IPS-11a (cell line): ENCODE data around the gene CXCL14.

ENCODE experiments used
- H3K4me3 ChIP-seq: one replicate; pipeline ENCODE4 v1.5.1; 2013; ENCODE audit warnings: low read depth, low read length, control low read depth

Gene CXCL14, protein sequence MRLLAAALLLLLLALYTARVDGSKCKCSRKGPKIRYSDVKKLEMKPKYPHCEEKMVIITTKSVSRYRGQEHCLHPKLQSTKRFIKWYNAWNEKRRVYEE

DNA sequence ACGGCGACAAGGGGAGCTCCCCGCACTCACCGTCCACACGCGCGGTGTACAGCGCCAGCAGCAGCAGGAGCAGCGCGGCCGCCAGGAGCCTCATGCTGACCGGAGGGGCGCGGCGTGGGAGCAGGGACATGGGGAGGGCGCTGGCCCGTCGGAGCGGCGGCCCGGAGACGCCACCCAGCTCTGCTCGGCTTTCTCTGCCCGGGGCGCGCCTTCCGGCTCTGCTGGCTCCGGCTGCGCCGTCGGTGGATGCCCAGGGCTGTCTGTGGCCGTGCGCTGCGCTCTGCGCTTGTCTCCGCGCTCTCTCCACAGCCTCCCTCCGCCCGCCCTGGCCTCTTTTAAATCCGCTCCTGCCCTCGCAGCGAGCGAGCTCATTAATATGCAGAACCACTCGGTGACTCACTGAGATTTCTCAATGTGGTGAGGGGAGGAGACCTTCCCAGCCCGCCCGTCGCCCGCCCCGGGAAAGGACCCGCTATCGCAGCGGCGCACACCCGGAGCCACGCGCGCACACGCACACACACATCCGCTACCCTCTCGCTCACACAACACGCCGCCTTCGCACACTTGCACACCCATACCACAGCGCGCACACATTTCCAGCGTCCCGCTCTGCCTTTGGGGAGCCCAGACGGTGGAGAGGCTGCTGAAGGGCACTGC is at the start of gene CXCL14:
Gene CXCL14, minus strand, starts transcription at position 307 of the 657 bp plus-strand sequence. Its CDS starts 213 bp downstream, at position 94.
- peak within 1 kb of the TSS; percentile 48 for H3K4me3 ChIP-seq

DNA sequence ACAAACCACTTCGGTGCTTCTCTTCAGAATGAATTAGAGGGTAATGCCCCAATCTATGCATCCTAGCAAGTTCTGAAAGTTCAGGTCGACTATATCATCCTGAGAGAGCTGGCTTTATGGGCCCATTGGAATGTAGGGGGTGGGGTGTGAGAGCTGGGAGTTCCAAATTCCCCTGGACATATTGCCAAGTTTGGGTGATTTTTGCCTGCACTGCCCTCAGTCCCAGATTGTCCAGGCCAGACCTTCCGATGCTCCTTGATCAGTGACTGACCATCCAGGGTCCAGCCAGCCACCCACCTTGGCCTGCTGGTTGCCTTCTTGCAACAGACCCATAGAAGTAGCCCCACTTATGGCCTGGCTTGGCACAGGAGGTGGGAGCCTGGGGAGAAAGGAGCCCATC is 47.8 kb upstream of the CXCL14 start:
- H3K4me3 ChIP-seq = no peak overlapping the region

DNA sequence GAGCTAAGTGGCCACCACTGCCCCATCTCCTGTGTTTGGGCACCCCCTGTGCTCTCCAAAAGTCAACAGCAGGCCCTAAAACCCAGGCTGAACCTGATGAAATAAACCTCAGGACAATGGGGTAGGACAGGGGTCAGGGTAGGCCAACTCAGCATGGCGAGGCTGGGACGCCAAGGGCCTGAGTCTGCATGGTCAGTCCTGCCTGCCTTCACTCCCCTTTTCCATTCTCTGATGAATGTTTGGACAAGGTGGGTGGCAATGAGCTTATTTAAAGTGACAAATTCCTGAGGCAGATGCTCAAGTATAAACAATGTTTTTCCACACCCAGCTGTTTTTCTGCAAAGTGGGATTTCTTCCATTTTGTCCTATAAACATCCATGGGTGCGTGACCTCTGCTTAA is 47.2 kb upstream of the CXCL14 start:
- no peak overlapping the region for H3K4me3 ChIP-seq

DNA sequence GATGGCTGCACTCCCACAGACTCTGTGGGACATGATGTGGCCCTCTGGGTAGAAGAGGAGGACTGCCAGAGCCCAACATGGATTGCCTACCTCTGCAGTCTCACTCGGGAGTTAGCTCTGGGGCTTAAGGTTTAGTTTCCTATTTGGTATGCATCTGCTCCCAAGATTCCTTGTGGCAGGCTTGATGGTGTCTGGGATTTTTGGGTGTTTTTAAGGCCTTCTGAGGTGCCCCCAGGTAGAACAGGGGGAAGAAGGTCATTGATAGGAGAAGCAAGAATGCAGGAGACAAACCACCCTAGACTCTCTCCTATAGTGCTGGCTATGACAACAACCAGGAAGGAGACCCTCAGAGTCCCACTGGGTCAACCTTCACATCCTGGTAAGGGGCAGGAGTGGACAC is 46.7 kb upstream of the CXCL14 start:
- no peak overlapping the region for H3K4me3 ChIP-seq

DNA sequence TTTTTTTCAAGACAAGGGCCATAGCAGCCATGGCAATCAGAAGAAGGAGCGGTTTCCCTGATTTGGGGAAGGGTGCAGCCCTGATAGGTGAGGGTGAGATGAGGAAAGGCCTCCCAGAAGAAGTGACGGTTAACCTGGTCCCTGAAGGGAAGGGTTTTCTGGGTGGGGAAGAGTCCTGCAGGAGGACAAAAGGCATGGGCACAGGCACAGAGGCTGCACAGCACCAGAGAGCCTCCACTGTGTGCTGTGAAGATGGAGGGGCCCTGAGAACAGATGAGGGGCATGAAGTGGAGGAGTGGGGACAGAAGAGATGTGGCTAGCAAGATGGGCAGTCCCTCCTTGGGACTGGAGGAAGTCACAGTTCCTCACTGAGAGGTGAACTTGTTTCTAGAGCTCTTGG is 46.3 kb upstream of the CXCL14 start:
- no peak overlapping the region for H3K4me3 ChIP-seq

DNA sequence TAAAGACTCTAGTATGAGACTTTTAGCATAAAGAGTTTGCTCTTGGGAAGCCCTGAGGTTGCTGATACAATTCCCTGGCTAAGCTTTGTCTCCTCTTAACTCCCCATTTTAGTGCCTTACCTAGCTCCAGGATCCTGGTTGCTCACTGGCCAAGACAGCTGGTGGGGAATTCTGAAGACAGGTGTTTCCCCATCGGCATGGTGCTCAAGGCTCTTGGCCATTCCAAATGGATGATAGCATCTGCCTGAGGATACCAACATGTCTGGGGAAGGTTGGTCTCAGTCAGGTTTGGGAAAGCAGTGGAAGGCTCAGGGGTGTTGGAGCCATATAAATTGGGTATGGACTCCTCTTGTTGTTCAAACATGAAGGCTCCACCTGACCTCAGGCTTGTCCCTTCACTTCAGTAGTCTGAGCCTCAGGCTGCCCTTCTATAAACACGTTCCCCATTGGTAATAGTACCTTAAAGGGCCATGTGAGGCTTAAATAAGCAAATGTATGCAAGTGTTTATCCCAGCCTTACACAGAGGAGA is 44.5 kb upstream of the CXCL14 start:
- no peak overlapping the region for H3K4me3 ChIP-seq

DNA sequence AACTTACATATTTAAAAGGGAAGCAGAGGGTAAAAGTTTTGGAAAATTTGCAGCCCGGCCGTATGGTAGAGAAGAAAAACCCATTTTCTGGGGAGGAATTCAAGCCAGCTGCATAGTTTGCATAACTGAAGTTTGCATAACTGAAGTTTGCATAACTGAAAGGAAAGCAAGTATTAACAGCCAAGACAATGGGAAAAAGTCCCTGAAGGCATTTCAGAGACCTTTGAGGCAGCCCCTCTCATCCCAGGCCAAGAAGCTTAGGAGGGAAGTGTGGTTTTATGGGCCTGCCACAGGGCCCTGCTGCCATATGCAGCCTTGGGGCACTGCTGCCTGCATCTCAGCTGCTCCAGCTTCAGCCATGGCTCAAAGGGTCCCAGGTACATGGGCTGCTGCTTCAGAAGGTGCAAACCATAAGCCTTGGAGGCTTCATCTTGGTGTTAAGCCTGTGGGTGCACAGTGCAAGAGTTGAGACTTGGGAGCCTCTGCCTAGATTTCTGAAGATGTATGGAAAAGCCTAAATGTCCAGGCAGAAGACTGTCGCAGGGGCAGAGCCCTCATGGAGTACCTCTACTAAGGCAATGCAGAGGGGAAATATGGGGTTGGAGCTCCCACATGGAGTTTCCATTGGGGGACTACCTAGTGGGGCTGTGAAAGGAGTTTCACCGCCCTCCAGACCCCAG is 36.9 kb upstream of the CXCL14 start:
- H3K4me3 ChIP-seq = no peak overlapping the region

DNA sequence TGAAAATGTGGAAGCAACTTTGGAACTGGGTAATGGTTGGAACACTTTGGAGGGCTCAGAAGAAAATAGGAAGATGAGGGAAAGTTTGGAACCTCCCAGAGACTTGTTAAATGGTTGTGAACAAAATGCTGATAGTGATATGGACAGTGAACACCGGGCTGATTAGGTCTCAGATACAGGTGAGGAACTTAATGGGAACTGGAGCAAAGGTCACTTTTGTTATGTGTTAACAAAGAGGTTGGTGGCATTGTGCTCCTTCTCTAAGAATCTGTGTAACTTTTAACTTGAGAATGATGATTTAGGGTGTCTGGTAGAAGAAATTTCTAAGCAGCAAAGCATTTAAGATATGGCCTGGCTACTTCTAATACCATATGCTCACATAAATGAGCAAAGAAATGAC is 36.4 kb upstream of the CXCL14 start:
- no peak overlapping the region for H3K4me3 ChIP-seq

DNA sequence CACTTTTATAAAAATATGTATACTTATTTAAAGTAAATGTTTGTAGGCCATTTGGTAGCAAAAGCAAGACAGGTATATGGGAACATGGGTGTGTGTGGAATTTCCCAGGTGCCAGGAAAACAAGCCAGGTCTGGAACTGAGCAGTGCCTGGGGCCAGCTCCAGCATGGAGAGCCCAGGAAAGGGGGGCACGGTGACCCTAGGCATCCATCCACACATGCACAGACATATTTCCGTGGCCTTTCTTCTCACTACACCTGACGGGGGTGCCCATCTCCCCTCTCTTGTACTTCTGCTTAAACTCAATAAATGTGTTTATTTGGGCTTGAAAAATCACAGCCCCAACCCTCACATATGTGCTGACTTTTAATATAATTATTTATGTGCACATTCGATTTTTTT is 31.2 kb upstream of the CXCL14 start:
- H3K4me3 ChIP-seq = no peak overlapping the region

DNA sequence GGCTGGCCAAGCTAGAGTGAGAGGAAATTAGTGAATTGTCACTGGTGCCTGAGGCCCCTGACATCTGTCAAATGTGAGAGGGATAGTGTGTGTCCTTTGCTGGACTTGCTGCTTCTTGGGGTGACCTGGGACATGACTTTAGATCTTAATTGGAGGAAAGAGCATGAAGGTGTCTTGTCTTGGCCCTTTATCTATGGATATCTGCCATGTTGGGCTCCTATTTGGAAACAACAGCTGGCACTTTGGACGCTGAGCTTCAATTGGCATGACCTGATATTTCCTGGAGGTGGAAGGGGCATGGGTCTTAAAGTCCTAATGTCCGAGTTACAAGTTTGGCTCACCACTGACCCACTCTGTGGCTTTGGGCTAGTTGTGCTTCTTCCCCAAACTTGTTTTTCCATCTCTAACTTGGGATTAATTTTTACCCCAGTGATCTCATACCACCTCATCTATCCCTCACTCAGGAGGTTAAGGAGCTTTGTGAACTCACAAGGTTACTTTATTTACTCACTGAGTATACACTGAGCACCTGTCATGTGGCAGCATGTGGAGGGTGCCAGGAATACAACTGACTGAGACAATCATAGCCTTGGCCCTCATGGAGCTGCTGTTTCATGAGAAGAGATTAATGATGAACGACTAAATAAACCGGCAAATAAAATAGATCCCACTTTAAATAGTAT is 30.1 kb upstream of the CXCL14 start:
- H3K4me3 ChIP-seq = no peak overlapping the region

DNA sequence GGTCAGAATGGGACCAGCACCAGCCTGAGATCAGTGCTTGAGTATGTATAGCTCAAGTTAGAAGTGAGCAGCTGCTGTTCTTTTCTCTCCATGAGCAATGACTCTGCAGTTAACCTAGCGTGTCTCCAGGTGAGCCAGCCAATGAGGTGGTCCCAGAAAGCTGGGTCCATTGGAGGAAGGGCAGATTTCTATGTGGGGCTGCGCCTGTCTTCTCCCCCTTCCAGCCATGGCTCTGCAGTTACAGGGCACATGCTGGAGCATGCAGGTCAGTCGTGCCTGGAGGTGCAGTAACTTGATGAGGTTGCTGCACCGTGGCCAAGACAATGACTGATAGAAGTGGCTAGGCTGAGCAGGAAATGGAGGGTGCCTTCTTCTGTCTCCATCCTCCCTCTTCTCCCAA is 29.6 kb upstream of the CXCL14 start:
- H3K4me3 ChIP-seq = no peak overlapping the region

DNA sequence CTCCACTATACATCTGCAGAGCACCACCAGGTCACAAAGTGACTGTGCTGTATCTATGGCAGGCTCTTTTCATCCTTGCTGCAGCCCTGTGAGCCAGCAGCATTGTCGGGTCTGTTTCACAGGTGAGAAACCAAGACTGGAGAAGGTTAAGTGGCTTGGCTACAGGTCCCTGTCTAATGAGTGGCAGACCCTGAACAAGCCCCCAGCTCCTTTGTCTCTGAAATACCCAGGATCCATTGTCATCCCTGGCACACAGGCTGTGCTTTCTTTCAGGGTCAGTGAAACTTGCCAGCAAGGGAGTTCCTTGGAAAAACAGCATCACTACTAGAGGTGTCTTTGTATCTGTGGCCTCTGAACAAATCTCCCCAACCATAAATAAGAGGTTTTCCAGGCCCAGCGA is 27.6 kb upstream of the CXCL14 start:
- H3K4me3 ChIP-seq = no peak overlapping the region

DNA sequence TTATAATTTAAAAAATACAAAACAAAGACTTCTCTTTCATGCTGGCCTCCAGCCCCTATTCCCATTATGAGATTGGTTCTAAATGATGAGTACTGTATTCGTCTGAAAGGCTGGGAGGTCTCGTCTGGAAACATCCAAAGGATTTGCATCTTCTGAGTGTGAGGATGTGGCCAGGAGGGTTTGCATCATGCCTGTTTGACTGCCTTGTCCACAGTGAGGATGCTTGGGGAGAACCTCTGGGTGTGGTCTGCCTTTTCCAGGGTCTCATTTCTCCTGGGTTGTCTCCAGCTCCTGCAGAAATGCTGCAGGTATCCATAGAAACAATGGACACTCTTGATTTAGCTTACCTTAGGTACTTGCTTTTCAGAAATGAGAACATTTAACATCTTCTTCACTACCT is 26.4 kb upstream of the CXCL14 start:
- H3K4me3 ChIP-seq = no peak overlapping the region

DNA sequence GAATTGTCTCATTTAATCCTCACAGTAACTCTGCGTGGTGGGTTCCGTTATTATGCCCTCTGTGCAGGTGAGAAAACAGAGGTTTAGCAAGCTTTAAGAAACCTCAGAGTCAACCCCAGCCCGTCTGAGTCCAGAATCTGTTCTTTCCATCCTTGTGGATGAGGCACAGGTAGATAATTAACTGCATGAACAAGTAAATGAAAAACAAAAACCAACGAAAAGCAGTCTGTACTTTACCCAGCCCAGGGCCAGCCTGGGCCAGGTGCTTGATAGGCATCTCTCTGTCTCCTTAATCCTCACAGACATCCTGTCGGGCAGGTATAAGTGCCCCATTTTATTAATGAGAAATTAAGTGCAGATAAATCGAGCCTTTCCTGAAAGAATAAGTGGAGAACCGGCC is 25.3 kb upstream of the CXCL14 start:
- H3K4me3 ChIP-seq = no peak overlapping the region

DNA sequence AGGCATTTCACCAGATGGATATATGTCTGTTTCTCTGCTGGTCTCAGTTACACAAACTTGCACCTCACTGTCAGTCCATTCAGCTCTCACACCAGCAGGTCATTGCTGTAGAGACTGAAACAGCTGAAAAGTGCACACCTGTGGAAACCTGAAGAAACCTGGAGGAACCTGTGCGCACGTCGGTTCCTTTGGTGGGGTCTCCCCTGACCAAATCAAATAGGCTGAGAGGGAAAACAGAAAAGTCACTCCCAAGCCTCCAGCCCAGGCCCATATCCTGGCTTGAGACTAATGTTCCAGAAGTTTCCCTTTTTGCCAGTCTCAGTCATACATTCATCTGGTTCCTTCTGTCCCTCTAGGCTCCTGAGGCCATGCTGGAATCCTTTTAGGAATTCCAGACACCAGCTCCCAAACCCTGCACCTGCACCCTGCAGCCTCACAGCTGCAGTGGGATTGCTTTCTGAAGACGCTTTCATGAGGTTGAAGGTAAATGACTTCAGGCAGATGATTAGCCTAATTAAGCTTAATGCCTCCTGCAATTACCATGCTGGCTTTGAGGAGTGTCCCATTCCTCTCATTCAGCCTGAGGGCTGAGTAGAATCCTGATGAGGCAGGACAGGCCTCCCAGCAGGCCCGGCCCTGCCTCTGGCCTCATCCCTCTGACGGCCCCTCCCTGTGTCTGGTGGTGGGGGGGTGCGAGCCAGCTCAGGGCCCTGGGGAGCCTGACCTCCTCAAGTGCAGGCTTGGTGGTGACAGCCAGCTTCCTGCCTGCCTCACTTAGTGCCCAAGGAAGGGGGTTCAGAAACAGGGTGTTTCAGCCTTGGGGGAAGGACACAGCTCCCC is 24.3 kb upstream of the CXCL14 start:
- no peak overlapping the region for H3K4me3 ChIP-seq

DNA sequence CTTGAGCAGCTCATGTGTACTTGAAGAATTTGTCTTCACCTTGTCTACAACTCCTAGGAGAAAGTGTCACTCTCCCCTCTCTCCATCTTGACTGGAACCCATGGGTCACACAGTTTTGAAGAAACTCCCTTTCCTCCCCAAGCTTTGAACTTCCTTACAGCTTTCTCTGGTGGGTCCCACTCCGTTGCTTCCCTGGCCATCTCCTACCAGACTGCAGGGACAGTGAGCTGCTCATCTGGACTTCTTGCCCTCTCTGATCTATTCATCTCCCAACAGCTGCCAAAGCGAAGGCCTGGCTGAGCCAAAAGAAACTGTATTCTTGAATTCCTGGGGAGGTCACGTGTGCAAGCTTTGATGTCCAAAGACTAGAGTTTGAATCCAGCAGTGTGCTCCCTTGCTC is 22.7 kb upstream of the CXCL14 start:
- no peak overlapping the region for H3K4me3 ChIP-seq

DNA sequence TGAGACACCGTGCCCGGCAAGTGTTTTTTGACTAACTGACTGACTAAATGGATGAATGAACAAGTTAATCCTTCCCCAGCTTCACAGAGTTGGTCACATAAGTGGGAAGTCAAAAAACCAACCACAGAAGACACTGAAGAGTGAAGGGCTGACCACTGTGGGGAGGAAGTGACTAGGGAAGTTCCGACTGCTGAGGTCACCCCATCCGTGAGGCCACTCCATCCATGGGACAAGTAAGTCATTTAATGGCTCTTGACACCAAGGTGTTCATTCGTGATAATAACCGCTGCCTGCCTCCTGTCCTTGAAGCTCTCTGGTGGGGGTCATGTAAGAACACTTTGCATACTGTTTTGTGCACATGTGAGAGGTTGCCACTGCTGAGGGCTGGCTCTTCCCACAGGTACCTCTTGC is 22.2 kb upstream of the CXCL14 start:
- no peak overlapping the region for H3K4me3 ChIP-seq

DNA sequence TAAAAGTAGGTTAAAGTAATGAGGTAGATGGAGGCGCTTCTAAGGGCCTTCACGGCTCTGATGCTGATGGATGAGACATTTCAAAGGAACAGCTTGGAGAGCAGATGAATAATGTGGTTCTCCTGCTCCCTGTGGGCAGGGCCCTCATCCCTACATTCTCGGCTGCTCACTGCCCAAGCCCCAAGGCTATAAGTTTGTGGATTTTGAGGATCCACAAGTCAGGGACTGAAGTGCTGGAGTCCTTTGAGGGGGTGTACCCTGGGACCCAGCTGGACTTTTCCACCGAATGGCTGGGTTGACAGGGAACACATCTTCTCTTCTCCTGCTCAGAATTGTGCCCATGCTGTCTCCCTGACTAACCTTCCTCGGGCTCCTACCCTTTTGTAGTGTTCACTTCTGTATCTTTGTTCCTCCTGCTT is 21.4 kb upstream of the CXCL14 start:
- H3K4me3 ChIP-seq = no peak overlapping the region

DNA sequence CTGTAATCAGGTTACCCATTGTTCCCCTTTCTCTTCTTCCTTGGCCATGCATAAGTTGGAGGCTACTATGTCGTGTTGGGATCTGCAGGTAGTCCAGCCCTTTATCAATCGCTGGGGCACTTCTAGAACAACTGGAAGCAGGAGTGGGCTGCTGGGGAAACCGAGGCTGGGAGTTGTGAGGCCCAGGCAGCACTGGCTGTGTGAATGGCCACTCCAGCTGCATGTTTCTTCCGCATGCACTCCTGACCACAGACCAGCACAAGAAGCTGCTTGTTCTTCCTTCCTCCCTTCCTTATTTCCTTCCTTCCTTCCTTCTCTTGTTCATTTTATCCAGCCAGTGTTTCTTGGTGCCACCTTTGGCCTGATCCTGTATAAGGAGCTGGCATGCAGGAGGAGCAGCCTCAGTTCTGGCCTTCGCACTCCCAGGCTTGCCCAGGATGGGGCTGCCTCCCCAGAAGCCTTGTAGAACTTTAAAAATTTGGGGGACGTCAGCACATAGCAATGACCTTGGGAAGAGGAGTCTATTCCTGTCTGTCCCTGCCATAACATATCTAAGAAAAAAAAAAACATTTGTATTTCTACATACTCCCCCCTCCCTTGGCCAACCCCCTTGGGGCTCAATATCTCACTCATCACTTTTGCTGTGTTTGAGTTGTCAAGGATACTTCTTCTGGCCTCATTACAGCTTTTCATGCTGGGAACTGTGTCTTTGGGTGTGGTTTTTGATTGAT is 20.8 kb upstream of the CXCL14 start:
- no peak overlapping the region for H3K4me3 ChIP-seq

DNA sequence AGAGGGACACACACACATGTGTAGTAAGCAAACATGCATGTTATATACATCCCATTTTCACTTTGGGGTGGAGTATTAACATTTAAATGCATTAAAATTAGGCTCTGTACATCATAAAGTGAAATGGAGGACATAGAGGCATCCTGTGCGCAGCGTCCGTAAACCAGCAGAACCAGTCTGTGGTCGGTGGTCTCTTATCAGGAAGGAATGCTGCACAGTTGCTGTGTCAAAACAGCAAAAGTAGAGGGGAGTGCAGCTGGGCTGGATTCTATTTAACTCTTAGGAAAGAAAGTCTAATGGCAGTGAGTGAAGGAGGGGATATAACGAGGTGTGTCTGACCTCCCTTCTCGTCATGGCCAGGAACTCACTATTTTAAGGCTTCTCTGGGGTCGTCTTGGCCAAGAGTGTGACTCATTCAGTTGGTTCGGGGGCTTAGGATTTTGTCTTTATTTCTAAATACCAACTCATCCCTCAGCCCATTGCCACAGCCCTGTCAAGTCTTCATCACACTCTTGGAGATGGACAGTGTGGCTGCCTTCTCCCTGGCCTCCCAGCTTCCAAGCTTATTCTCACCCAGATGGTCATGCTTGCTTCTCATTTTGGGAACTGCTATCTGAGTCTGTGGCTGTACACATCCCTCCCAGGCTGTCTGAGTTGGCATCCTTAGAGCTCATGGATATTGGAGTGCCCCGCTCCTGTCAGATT is 20.1 kb upstream of the CXCL14 start:
- H3K4me3 ChIP-seq = no peak overlapping the region
